PC-3 (cell line): ENCODE data around the gene RRAGD. TPM values are rescaled to one million over a fixed set of nuclear protein-coding genes. Genes with fewer than 3 reads are reported as not detected.
A peak's percentile ranks its signal among the peaks of the same experiment; 100 is the strongest.

Experiments used
- ATAC-seq: fragments of 200-7000 bp; cut with Tn5 transposase; 2 replicates; pipeline ENCODE4 v1.9.1; 2020; ENCODE audit warnings: mild to moderate bottlenecking, moderate library complexity
- BruUV-seq: library from RNA; stranded (reverse); fragments of 400-500 nt; replicated peaks from 2 replicates; lab custom pipeline; 2021; lab: Mats Ljungman, UMichigan
- CTCF ChIA-PET: fragments of 300-600 bp; sonication (Branson Sonifier 250); formaldehyde crosslinking; loops from one replicate; lab custom pipeline; 2022; ENCODE audit warnings: antibody characterized with exemption; lab: Charles Lee
- POLR2A ChIA-PET: fragments of 300-600 bp; sonication (Branson Sonifier 250); formaldehyde crosslinking; loops from one replicate; lab custom pipeline; 2022; ENCODE audit warnings: antibody characterized with exemption; ENCODE audit not compliant: unreplicated experiment; lab: Charles Lee
- DNase-seq: peaks from one replicate; pipeline ENCODE4 v3.0.0-alpha.2; 2015
- H2AFZ ChIP-seq: fragments of 300-600 bp; sonication (generic); 2 replicates; pipeline ENCODE4 v1.6.0; 2016; ENCODE audit warnings: antibody characterized with exemption, low read length
- H3F3A ChIP-seq: fragments of 300-600 bp; sonication (generic); one replicate; pipeline ENCODE4 v1.6.0; 2017; ENCODE audit warnings: antibody characterized with exemption, low read length, control low read depth, mild to moderate bottlenecking; ENCODE audit not compliant: unreplicated experiment
- H3K27ac ChIP-seq: fragments of 300-600 bp; sonication (generic); 2 replicates; pipeline ENCODE4 v1.5.1; 2016; ENCODE audit warnings: mild to moderate bottlenecking, low read length
- H3K27me3 ChIP-seq: fragments of 300-600 bp; sonication (generic); 2 replicates; pipeline ENCODE4 v1.6.1; 2016; ENCODE audit warnings: low read length, mixed read lengths
- H3K36me3 ChIP-seq: fragments of 300-600 bp; sonication (generic); 2 replicates; pipeline ENCODE4 v1.6.1; 2016; ENCODE audit warnings: low read depth, mixed run types, low read length, mixed read lengths
- H3K4me1 ChIP-seq: fragments of 300-600 bp; sonication (generic); 2 replicates; pipeline ENCODE4 v1.5.1; 2016; ENCODE audit warnings: low read length; ENCODE audit not compliant: insufficient read depth
- H3K4me2 ChIP-seq: fragments of 300-600 bp; sonication (generic); 2 replicates; pipeline ENCODE4 v1.6.0; 2016; ENCODE audit warnings: low read length
- H3K4me3 ChIP-seq: fragments of 300-600 bp; sonication (generic); 2 replicates; pipeline ENCODE4 v1.5.1; 2016; ENCODE audit warnings: mild to moderate bottlenecking, low read length, mixed read lengths
- H3K79me2 ChIP-seq: fragments of 300-600 bp; sonication (generic); 2 replicates; pipeline ENCODE4 v1.6.1; 2017; ENCODE audit warnings: low read length, mixed read lengths
- H3K9ac ChIP-seq: fragments of 300-600 bp; sonication (generic); 2 replicates; pipeline ENCODE4 v1.6.0; 2016; ENCODE audit warnings: mild to moderate bottlenecking, low read length
- H3K9me2 ChIP-seq: fragments of 300-600 bp; sonication (generic); replicated peaks from 2 replicates; pipeline ENCODE4 v1.6.1; 2016; ENCODE audit warnings: mixed run types, low read length, mixed read lengths
- H3K9me3 ChIP-seq: fragments of 300-600 bp; sonication (generic); 2 replicates; pipeline ENCODE4 v1.6.1; 2016; ENCODE audit warnings: low read length, mixed read lengths
- H4K20me1 ChIP-seq: fragments of 300-600 bp; sonication (generic); 2 replicates; pipeline ENCODE4 v1.6.1; 2016; ENCODE audit warnings: low read length, mixed read lengths
- CTCF ChIP-seq: fragments of 300-600 bp; sonication (generic); conservative IDR thresholded peaks from 2 replicates; pipeline ENCODE4 v1.5.1; 2017; ENCODE audit warnings: antibody characterized with exemption, low read depth, mild to moderate bottlenecking, low read length
- EZH2 ChIP-seq: fragments of 300-600 bp; sonication (generic); IDR thresholded peaks from one replicate; pipeline ENCODE4 v1.6.1; 2017; ENCODE audit warnings: antibody characterized with exemption, mild to moderate bottlenecking, low read length; ENCODE audit not compliant: unreplicated experiment
- EZH2phosphoT487 ChIP-seq: fragments of 300-600 bp; sonication (generic); IDR thresholded peaks from 2 replicates; pipeline ENCODE4 v1.6.1; 2018; ENCODE audit warnings: mild to moderate bottlenecking, antibody characterized with exemption, low read length, borderline replicate concordance
- intact Hi-C: fragments of 100-400 bp; cut with micrococcal nuclease; formaldehyde crosslinking; loops from 2 replicates; pipeline ENCODE4 v1.9.0; 2023
- total RNA-seq: library from RNA; depleted of rRNA; stranded (reverse); fragments of >200 nt; gene quantifications from 2 replicates; pipeline ENCODE4 v1.2.3, GENCODE V29; 2014

RRAGD gene
- total RNA-seq, 1 experiment from 2014 or later, result 0.62 TPM

- ChIA-PET POLR2A (no interaction called here), CTCF (no interaction called here)
- Histone ChIP-seq H3K36me3 (no peaks in the 10 kb centered on the region), H3K79me2 (no peaks in the 10 kb centered on the region), H3K27me3 (no peaks in the 10 kb centered on the region), H3K9me3 (no peaks in the 10 kb centered on the region), H3K4me2 (no peak overlapping the region), H3K27ac (no peak overlapping the region), H3F3A (no peaks in the 10 kb centered on the region), H3K4me3 (no peak overlapping the region), H3K9me2 (no peaks in the 10 kb centered on the region), H3K9ac (no peak overlapping the region), H4K20me1 (no peaks in the 10 kb centered on the region), H2AFZ (no peak overlapping the region), H3K4me1 (peaks cover 10% of the 10 kb centered on the region)
- ATAC-seq (no peak), DNase-seq (no peak)
- BruUV-seq, result no TSS peak
- TF ChIP-seq EZH2 (no peak), CTCF (no peak), EZH2phosphoT487 (no peak)
- intact Hi-C loops, result no loop called here
Measured at GRCh38 chr6:89386917-89387491, 25.1 kb downstream of the RRAGD start.

DNA sequence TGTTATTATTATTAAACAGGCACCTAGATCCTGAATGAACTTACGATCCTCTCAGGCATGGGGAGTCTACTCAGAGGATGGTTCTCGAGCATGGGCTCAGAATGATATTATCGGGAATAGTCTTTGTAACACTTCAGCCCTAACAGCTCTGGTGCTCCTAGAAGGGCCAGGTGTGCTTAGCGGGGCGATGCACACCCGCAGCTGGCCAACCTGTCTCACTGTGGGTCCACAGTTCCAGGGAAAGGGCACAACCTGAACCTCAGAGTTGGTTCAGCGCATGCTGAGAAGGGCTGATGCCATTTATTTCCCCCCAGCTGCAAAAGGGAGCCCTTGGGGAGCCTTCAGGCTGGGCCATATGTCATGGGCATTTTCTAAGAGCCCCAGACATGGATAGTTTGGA lies 26.2 kb downstream of the RRAGD start:
- DNase-seq (no peak), ATAC-seq (no peak)
- Histone ChIP-seq H3K4me2 (no peak overlapping the region), H4K20me1 (no peaks in the 10 kb centered on the region), H3K9me3 (no peaks in the 10 kb centered on the region), H3K36me3 (no peaks in the 10 kb centered on the region), H3K79me2 (no peaks in the 10 kb centered on the region), H3K27ac (no peak overlapping the region), H3K27me3 (no peaks in the 10 kb centered on the region), H3K9me2 (no peaks in the 10 kb centered on the region), H3K4me3 (no peak overlapping the region), H2AFZ (no peak overlapping the region), H3K9ac (no peak overlapping the region), H3K4me1 (peaks cover 10% of the 10 kb centered on the region), H3F3A (no peaks in the 10 kb centered on the region)
- BruUV-seq, result no TSS peak
- ChIA-PET CTCF (no interaction called here), POLR2A (no interaction called here)
- intact Hi-C loops, result no loop called here
- TF ChIP-seq EZH2 (no peak), CTCF (no peak), EZH2phosphoT487 (no peak)

DNA sequence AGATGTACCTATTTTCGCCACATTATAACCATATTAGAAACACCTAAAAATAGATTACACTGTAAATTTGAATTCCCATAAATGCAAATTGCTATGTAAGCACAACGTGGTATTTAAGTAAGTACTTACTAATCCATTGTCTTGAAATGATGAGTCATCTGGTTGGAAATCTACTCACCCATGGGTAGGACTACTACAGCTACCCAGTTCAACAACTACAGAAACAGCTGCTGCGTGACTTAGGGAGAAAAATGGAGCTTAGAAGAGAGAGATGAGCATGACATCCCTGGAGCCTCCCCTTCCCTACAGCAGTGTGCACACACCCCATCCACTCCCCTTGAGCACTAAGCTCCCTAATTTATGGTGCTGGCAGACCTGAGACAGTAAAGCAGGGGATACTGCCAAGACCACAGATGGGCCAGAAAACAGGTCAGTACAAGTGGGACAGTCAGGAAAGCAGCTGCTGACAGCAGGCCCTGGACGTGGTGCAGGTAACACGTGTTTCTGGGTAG lies 26.9 kb downstream of the RRAGD start:
- Histone ChIP-seq H3K9ac (no peak overlapping the region), H3K27me3 (no peaks in the 10 kb centered on the region), H3K4me1 (peaks cover 10% of the 10 kb centered on the region), H3K79me2 (no peaks in the 10 kb centered on the region), H3K4me3 (no peak overlapping the region), H4K20me1 (no peaks in the 10 kb centered on the region), H3F3A (no peaks in the 10 kb centered on the region), H3K9me2 (no peaks in the 10 kb centered on the region), H3K9me3 (no peaks in the 10 kb centered on the region), H3K36me3 (no peaks in the 10 kb centered on the region), H3K4me2 (no peak overlapping the region), H3K27ac (no peak overlapping the region), H2AFZ (no peak overlapping the region)
- TF ChIP-seq EZH2 (no peak), CTCF (no peak), EZH2phosphoT487 (no peak)
- ChIA-PET CTCF (interaction anchor here (0.6 kb wide), 1 partner anchor 13 kb away, joined by 3 read pairs; no protein-coding TSS in a partner anchor), POLR2A (no interaction called here)
- ATAC-seq, result peak; percentile 87
- intact Hi-C loops, result no loop called here
- no TSS peak for BruUV-seq
- DNase-seq, result peak; percentile 66
